HG02938 (cell line): ENCODE results near the gene ISLR.
"Not testable (repeated sequence)": the region's sequence is repeated elsewhere in the genome, so short reads cannot be mapped to it uniquely, and the experiment has no call there.

Experiments
- ATAC-seq: cut with Tn5 transposase; IDR thresholded peaks from one replicate; pipeline ENCODE4 v1.9.1; 2021; ENCODE audit warnings: mild to moderate bottlenecking, moderate library complexity; ENCODE audit not compliant: unreplicated experiment

Gene ISLR

GRCh38 chr15:74136814-74137536 lies 36.5 kb upstream of the ISLR start:
- no peak for ATAC-seq

GRCh38 chr15:74137537-74137894 lies 36.0 kb upstream of the ISLR start:
- ATAC-seq, result no peak

- ATAC-seq, result no peak
These were observed 34.9 kb upstream of the ISLR start for GRCh38 chr15:74138642-74139041.

GRCh38 chr15:74141591-74141990 lies 31.9 kb upstream of the ISLR start:
- no peak for ATAC-seq

- no peak for ATAC-seq
These were observed 29.2 kb upstream of the ISLR start for GRCh38 chr15:74144153-74144775.

GRCh38 chr15:74146277-74146800 lies 27.2 kb upstream of the ISLR start:
- ATAC-seq, result no peak

- no peak for ATAC-seq
These were observed 26.5 kb upstream of the ISLR start for GRCh38 chr15:74147051-74147450.

- ATAC-seq, result no peak
These were observed 17.6 kb upstream of the ISLR start for GRCh38 chr15:74155766-74156417.

GRCh38 chr15:74156678-74157411 lies 16.7 kb upstream of the ISLR start:
- ATAC-seq, result no peak

GRCh38 chr15:74157868-74158827 lies 15.4 kb upstream of the ISLR start:
- ATAC-seq, result no peak

- ATAC-seq, result peak; percentile 75
These were observed 14.5 kb upstream of the ISLR start for GRCh38 chr15:74158855-74159650.

- no peak for ATAC-seq
These were observed 13.7 kb upstream of the ISLR start for GRCh38 chr15:74159773-74160172.

- not testable (repeated sequence) for ATAC-seq
These were observed 13.1 kb upstream of the ISLR start for GRCh38 chr15:74160390-74160789.

- not testable (repeated sequence) for ATAC-seq
These were observed 11.3 kb upstream of the ISLR start for GRCh38 chr15:74162195-74162536.

- ATAC-seq, result no peak
These were observed 8.0 kb upstream of the ISLR start for GRCh38 chr15:74165461-74165860.

- no peak for ATAC-seq
These were observed 5.6 kb upstream of the ISLR start for GRCh38 chr15:74167891-74168331.

- no peak for ATAC-seq
These were observed 4.8 kb upstream of the ISLR start for GRCh38 chr15:74168711-74169126.

GRCh38 chr15:74170071-74170844 lies 3.3 kb upstream of the ISLR start:
- ATAC-seq, result no peak
